IPS-18a (cell line): Measurements from ENCODE around the gene HNF1B.

Source experiments
- H3K27ac ChIP-seq: one replicate; pipeline ENCODE4 v1.5.1; 2013; ENCODE audit warnings: low read length
- H3K27me3 ChIP-seq: one replicate; pipeline ENCODE4 v1.6.1; 2013; ENCODE audit warnings: mild to moderate bottlenecking, low read length; ENCODE audit not compliant: control insufficient read depth, insufficient read depth
- H3K36me3 ChIP-seq: one replicate; pipeline ENCODE4 v1.6.1; 2013; ENCODE audit warnings: low read depth, low read length; ENCODE audit not compliant: control insufficient read depth
- H3K4me1 ChIP-seq: one replicate; pipeline ENCODE4 v1.6.1; 2013; ENCODE audit warnings: low read depth, low read length; ENCODE audit not compliant: control insufficient read depth
- H3K4me3 ChIP-seq: one replicate; pipeline ENCODE4 v1.5.1; 2013; ENCODE audit warnings: low read length
- H3K9ac ChIP-seq: one replicate; pipeline ENCODE4 v1.6.1; 2013; ENCODE audit warnings: mild to moderate bottlenecking, low read length, moderate library complexity
- H3K9me3 ChIP-seq: one replicate; pipeline ENCODE4 v1.6.1; 2013; ENCODE audit warnings: low read depth, low read length; ENCODE audit not compliant: control insufficient read depth

HNF1B gene

DNA sequence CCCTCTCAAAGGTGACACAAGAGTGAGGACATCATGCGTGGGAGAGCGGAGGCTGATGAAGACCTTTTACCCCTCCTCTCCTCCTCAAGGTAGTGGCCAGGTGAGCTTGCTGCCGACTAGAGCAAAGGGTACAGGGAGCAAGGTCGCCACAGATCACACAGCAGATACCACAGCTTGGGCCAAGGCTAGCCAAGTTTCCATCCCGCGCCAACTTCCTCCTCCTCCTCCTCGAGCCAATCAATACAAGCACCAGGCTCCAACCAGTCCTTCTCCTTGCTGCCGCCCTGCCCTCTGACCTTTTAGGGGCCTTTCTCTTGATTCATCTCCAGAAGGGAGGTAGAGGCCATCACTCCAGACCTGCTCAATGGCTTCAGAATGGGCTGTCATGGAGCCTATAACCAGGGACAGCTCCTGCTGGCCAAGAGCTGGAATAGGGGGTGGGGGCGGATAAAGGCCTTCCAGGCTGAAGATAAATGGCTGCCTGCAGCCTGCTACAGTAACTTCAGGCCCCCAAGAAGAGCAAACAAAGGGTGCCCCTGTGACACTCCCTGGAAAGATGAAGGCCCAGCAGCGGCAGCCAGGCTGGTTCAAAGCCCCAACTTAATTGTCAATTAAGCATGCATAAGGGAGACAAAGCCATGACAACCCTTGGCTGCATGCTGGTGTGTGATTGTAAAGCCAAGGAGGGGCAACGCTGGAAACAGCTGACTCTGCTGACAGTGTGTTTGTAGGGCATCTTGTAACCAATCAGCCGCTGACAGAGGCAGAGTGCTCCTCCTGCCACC is 17.8 kb downstream of the HNF1B start:
- Histone ChIP-seq H3K9me3 (no peaks in the 10 kb centered on the region), H3K27ac (no peak overlapping the region), H3K27me3 (peaks cover 8% of the 10 kb centered on the region), H3K4me3 (no peak overlapping the region), H3K36me3 (no peaks in the 10 kb centered on the region), H3K4me1 (no peaks in the 10 kb centered on the region), H3K9ac (no peak overlapping the region)

DNA sequence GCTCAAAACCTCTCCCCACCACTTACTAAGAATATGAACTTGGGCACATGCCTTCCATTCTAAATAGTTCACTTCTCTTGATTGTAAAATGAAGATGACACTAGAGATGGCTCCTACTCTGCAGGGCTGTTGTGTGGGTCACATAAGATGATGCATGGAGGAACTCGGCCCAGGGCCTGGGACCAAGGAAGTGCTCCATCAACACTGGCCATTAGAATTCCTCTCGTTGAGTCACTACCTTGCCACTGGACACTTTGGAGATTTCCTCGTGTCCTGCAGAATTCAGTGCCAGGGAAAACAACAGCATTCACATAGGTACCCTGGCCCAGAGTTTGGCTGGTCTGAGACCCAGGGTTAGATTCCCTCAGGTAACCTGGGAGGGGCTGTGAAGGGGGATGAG is 18.6 kb downstream of the HNF1B start:
- no peaks in the 10 kb centered on the region for H3K4me1 ChIP-seq
- H3K9me3 ChIP-seq = no peaks in the 10 kb centered on the region
- peaks cover 8% of the 10 kb centered on the region for H3K27me3 ChIP-seq
- no peak overlapping the region for H3K9ac ChIP-seq
- H3K27ac ChIP-seq = no peak overlapping the region
- H3K36me3 ChIP-seq = no peaks in the 10 kb centered on the region
- H3K4me3 ChIP-seq = no peak overlapping the region

DNA sequence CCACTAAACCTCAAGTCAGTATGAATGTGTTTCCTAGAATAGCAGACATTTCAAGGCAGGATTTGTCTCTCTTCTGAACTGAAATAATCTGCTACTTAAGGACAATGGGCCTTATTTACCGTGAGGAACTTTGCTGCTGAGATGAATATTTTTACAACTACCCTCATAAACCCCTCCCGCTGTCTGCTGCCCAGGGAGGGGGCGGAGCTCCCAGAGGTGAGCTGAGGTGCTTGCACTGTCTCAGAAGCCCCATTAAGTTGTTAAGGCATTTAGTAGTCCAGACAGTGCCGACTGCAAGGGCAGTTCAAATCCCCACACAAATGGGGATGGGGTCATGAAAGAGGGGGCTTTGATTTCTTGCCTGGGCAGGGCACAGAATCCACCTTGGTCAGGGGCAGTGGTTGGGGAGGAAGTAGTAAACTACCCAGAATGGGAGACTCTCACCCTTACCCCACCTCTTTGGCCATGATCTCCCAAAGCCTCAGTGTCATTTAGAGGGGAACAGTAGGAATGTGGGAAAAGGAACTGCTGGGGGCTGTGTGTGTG is 19.2 kb downstream of the HNF1B start:
- Histone ChIP-seq H3K27ac (no peak overlapping the region), H3K4me1 (no peaks in the 10 kb centered on the region), H3K36me3 (no peaks in the 10 kb centered on the region), H3K9me3 (no peaks in the 10 kb centered on the region), H3K27me3 (peaks cover 8% of the 10 kb centered on the region), H3K4me3 (no peak overlapping the region), H3K9ac (no peak overlapping the region)

DNA sequence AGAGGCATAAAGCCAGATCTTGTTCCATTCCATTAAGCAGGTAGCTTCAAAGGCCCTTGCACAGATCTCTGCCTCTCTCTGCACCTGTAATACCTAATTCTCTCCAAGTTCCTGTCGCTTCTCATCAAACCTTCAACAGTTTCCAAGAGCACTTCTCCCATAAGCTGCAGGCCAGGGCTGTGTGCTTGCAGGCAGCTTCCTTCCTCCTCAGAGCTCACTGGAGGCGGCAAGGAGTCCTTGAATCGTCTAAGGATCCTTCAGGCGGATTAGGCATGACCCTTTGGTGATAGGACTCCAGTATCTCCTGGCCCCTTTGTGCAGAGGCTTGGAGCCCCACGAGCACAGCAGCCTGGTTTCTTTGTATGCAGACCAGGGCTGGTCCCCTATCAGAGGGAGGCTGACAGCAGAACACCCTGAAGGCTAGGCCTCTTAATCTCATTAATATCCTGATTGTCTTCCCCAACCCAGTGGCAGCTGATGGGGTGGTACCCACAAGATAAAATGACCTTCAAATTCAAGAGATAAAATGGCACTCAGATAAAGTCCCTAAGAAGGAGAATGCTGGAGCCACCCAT is 19.8 kb downstream of the HNF1B start:
- Histone ChIP-seq H3K27ac (no peak overlapping the region), H3K9me3 (no peaks in the 10 kb centered on the region), H3K27me3 (peaks cover 8% of the 10 kb centered on the region), H3K36me3 (no peaks in the 10 kb centered on the region), H3K9ac (no peak overlapping the region), H3K4me3 (no peak overlapping the region), H3K4me1 (no peaks in the 10 kb centered on the region)

DNA sequence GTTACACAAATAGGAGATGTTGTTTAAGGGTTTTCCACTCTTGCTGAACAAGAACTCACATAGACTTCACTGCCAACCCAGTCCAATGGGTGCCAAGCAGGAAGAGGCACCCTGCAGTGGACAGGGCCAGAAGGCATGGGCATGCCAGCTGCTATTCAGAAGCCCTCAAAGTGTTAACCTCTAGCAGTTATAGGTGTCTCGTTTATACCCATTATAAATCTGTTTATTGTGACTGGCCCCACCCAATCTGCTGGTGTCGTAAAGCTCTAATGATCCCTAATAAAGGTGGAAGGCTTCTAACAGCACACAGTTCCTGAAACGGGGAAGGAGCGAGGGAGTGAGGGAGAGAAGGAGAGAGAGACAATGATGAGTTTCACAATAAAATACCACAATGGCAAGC is 23.9 kb downstream of the HNF1B start:
- H3K27me3 ChIP-seq = no peaks in the 10 kb centered on the region
- no peak overlapping the region for H3K9ac ChIP-seq
- H3K4me3 ChIP-seq = no peak overlapping the region
- no peak overlapping the region for H3K27ac ChIP-seq
- H3K9me3 ChIP-seq = no peaks in the 10 kb centered on the region
- peaks cover 4% of the 10 kb centered on the region for H3K4me1 ChIP-seq
- H3K36me3 ChIP-seq = no peaks in the 10 kb centered on the region

DNA sequence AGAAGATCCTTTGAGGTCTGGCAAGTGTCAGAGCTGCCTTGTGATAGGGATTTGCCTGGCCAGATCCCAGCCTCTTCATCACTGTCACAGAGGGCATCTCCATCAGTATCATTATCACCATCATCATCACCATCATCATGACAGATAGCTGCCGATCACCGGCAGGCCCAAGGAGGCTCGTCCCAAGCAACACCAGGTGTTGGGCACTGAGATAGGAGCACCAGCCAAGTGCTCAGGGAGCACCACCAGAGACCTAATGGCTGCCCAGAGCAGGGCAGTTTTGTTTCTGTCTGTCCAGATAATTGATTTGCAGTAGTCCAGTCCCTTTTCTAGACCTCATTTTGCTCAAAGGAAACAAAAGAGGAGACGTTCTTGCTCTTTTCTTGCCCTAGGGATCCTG is 25.0 kb downstream of the HNF1B start:
- H3K36me3 ChIP-seq = no peaks in the 10 kb centered on the region
- no peak overlapping the region for H3K27ac ChIP-seq
- peaks cover 4% of the 10 kb centered on the region for H3K4me1 ChIP-seq
- H3K9me3 ChIP-seq = no peaks in the 10 kb centered on the region
- no peaks in the 10 kb centered on the region for H3K27me3 ChIP-seq
- H3K4me3 ChIP-seq = no peak overlapping the region
- H3K9ac ChIP-seq = no peak overlapping the region

DNA sequence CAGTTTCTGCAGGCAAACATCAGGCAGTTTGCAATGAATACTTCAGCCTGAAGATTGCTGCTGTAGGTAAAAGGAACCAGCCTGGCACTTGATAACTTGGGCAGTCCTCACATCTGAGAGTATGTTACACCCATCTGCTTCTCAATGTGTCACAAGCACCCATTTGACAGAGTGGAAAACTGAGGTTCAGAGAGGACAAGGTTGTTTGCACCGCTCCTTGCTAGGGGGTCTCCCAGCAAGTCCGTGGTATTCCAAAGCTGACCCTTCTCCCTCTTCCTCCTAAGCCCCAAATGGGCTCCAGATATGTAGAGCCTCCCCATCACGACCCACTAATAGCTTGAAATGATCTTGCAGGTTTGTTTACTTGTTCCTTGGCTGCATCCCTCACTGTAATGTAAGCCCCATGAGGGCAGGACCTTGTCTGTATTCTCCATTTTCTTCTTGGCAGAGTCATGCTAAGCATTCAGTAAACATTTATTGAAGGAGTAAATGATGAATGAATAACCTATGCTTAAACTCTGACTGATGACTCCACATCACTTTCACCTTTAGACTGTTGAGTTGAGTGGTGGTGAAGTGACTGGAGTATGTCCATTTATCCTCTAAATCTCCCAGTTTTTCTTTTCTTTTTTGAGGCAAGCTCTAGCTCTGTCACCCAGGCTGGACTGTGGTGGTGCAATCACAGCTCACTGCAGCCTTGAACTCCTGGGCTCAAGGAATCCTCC is 26.4 kb downstream of the HNF1B start:
- H3K4me3 ChIP-seq = no peak overlapping the region
- H3K27me3 ChIP-seq = no peaks in the 10 kb centered on the region
- H3K9me3 ChIP-seq = no peaks in the 10 kb centered on the region
- peaks cover 4% of the 10 kb centered on the region for H3K4me1 ChIP-seq
- no peak overlapping the region for H3K9ac ChIP-seq
- H3K36me3 ChIP-seq = no peaks in the 10 kb centered on the region
- no peak overlapping the region for H3K27ac ChIP-seq

DNA sequence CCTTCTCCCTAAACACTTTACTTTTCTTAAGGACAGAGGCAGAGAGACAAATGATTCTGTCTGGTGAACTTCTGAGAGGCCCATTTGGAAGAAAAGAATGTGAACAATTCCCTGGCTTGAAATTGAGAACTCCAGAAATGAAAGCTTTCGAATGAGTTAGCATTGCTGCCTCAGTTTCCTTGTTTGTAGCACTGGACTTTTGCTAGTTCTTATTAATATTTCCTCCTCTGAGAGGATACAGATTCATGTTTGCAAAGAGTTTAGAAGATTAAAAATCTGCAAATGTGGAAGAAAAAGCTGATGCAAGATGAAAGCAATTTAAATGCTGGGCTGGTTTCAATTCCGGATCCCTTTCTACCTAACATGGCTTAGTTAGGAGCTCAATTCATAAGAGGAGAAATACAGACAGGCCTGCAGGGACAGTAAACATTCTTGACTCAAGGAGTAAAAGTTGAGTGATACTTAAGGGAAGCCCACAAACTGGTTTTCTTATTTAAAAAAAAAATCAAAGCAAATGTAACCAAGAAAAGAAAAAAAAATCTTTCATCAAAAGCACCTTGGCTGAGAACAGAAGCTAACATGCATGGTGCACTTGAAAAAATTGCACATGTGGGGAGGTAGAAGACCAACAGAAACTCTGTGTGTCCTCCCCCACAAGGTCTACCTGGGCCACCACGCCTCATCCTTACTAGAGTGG is 27.1 kb downstream of the HNF1B start:
- Histone ChIP-seq H3K4me3 (no peak overlapping the region), H3K36me3 (no peaks in the 10 kb centered on the region), H3K9me3 (no peaks in the 10 kb centered on the region), H3K9ac (no peak overlapping the region), H3K4me1 (peaks cover 4% of the 10 kb centered on the region), H3K27me3 (no peaks in the 10 kb centered on the region), H3K27ac (no peak overlapping the region)

DNA sequence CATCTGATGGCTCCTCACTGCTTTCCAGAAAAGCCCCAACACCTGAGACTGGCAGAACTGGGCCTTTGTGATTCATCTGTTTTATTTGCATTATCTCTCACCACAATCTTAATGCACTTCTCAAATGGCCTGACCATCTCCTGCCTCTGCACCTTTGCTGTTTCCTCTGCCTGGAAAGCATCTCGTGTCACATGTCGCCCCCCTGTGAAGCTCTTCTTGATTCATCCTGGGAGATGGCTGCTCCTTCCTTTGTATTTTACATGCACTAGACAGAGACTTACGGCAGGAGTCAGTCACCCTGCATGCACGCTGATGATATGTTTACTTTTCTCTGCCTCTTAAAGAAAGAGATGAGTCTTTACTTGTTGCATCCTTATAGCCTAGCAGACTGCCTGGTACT is 30.0 kb downstream of the HNF1B start:
- Histone ChIP-seq H3K27ac (no peak overlapping the region), H3K4me1 (peaks cover 12% of the 10 kb centered on the region)

DNA sequence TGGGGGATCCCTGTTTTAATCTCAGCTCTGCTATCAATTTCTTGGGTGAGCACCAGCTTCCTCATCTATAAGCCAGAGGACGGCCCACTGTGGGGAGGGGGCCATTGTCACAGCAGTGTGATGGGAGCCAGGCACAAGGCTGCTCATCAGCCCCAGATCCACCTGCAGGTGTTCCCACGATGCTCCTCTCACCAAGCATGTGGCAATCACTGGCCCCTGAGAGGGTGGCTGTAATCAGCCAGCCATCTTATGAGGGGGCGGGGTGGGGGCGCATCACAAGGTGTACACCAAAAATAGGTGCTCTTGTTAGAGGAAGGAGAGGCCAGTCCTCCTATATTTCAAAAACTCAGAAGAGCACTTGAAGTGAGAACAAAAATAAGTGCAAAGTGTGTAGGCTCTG is 31.2 kb downstream of the HNF1B start:
- Histone ChIP-seq H3K27ac (no peak overlapping the region), H3K36me3 (no peaks in the 10 kb centered on the region), H3K27me3 (no peaks in the 10 kb centered on the region), H3K9me3 (no peaks in the 10 kb centered on the region), H3K9ac (no peak overlapping the region), H3K4me3 (no peak overlapping the region), H3K4me1 (peaks cover 14% of the 10 kb centered on the region)

More for the DNA sequence above, 30.0 kb downstream of the HNF1B start:
- Histone ChIP-seq H3K36me3 (no peaks in the 10 kb centered on the region), H3K9me3 (no peaks in the 10 kb centered on the region), H3K4me3 (no peak overlapping the region), H3K9ac (no peak overlapping the region), H3K27me3 (no peaks in the 10 kb centered on the region)

DNA sequence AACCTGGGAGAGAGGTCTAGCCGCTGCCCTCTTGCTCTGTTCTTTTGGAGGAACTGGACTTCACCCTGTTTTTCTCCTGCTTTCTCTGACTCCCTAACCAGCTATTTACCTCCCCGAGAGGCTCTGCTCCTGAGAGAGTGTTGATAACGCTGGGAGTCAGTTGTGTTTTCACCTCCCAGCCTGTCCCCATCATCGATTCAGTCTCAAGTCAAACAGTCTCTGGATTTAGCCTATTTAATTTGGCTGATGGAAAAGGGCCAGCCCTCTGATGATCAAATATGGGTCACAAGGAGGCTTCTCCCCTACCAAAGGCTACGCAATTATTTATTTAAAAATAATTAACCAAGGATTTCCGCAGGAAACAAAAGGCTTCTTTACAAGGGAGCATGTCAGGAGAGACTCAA is 31.8 kb downstream of the HNF1B start:
- Histone ChIP-seq H3K4me1 (peaks cover 14% of the 10 kb centered on the region), H3K27me3 (no peaks in the 10 kb centered on the region), H3K9ac (no peak overlapping the region), H3K36me3 (no peaks in the 10 kb centered on the region), H3K4me3 (no peak overlapping the region), H3K9me3 (no peaks in the 10 kb centered on the region), H3K27ac (no peak overlapping the region)
